ENCODE data around the gene CKLF.
"Not testable (repeated sequence)": the region's sequence is repeated elsewhere in the genome, so short reads cannot be mapped to it uniquely, and the experiment has no call there.

Gene CKLF

DNA sequence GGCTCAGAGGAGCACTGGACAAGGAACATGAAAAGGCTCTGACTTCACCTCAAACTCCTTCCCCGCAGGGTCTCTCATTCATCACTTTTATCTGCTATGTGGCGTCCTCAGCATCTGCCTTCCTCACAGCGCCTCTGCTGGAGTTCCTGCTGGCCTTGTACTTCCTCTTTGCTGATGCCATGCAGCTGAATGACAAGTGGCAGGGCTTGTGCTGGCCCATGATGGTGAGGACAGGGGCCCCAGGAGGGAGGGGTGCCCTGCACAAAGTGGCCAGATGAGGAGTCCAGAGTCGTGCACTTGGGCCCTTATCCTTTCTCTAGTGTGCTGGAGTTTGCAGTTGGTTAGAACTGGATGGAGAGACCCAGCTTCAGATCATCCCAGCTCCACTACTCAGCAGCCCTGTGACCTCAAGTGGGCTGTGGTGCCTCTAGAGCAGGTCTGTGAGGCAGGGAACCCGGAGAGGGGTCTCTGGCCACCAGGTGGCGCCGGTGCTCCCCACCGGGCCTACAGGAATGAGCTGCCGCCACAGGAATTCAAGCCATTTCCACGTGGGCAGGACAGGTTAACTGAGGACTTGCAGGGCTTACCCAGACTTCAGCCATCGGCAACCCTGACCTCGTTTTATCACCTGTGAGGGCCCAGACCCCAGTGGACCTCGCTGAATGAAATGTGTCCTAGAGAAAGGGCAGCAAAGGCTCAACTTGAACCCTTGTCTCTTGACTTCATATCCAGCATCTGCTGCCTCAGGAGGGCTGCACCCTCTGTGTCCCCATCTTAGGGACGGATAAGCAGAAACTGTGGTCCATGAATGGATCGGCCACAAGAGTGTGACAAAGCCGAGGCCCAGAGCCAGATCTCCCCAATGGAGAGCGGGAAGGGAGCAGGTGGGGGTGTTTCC is 56.1 kb downstream of the CKLF start:
- Histone ChIP-seq H3K27me3 (ENCODE audit: insufficient read depth, low read length) (no peaks in the 10 kb centered on the region), H3K36me3 (ENCODE audit: insufficient read depth, low read length) (peaks cover 50% of the 10 kb centered on the region), H3K4me3 (ENCODE audit: low read length) (no peak overlapping the region), H2AFZ (ENCODE audit: low read depth, low read length) (no peak overlapping the region), H3K4me1 (ENCODE audit: insufficient read depth, low read length) (peaks cover 13% of the 10 kb centered on the region), H3K9me3 (ENCODE audit: low read length) (peaks cover 5% of the 10 kb centered on the region)

DNA sequence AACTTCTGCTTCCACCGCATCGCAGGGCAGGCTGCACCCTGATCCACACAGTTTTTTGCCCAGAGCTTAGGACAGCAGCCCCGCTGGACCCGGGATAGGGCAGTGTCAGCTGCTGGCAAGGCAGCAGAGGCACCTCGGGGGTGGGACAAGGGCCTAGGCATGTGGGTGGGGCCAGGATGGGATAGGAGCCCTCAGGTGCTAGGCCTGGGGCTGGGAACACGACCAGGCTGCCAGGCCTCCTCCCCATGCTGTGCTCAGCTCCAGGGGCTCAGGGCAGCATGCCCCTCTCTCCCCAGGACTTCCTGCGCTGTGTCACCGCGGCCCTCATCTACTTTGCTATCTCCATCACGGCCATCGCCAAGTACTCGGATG is 56.7 kb downstream of the CKLF start:
- Histone ChIP-seq H3K4me1 (ENCODE audit: insufficient read depth, low read length) (peaks cover 11% of the 10 kb centered on the region), H3K4me3 (ENCODE audit: low read length) (no peak overlapping the region), H3K36me3 (ENCODE audit: insufficient read depth, low read length) (peaks cover 55% of the 10 kb centered on the region), H3K9me3 (ENCODE audit: low read length) (peaks cover 5% of the 10 kb centered on the region), H3K27me3 (ENCODE audit: insufficient read depth, low read length) (no peaks in the 10 kb centered on the region), H2AFZ (ENCODE audit: low read depth, low read length) (no peak overlapping the region)

DNA sequence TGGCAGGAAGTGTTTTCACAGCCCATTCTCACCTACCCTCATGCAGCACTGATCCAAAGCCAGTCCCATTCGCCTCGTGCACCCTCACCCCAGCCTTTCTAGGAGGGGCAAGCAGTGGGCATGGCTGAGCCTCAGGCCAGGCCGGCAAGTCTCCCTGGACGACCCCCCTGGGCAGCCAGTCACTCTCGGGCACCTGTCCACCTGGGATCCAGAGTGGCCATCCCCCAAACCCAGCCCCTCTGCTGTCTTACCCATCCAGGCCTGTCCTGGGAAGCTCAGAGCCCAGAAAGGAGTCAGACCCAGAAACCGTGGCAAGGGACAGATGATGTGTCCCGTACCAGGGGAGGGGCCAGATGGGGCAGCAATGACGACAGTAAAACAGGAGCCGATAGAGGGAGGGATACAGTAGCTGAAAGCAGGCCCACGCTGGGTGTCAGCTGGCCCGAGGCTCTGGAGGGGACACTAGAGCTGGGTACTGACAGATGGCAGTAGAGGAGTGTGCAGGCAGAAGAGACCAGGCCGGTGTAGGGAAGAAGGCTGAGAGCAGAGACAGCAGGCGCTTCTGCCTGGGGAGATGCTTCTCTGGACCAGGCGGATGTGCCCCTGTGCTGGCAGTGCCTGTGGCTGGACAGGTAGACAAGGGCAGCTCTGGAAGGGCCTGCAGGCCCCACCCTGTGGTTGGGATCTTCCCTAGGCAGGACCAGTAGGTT is 57.9 kb downstream of the CKLF start:
- Histone ChIP-seq H3K9me3 (ENCODE audit: low read length) (peaks cover 5% of the 10 kb centered on the region), H3K4me1 (ENCODE audit: insufficient read depth, low read length) (peaks cover 11% of the 10 kb centered on the region), H3K36me3 (ENCODE audit: insufficient read depth, low read length) (peaks cover 65% of the 10 kb centered on the region), H3K27me3 (ENCODE audit: insufficient read depth, low read length) (no peaks in the 10 kb centered on the region), H2AFZ (ENCODE audit: low read depth, low read length) (no peak overlapping the region), H3K4me3 (ENCODE audit: low read length) (no peak overlapping the region)

DNA sequence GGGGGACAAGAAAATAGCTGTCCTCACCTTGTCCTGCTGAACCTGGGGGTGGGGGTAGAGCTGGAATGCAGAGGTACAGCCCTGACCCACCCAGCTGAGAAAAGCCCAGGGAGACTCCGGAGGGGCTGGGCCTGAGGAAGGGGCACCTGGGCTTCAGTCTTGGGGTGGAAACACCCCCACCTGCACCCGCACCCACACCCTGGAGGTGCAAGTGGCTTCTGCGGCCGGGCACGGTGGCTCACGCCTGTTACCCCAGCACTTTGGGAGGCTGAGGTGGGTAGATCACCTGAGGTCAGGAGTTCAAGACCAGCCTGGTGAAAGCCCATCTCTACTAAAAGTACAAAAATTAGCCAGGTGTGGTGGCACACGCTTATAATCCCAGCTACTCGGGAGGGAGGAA is 59.5 kb downstream of the CKLF start:
- H3K4me3 ChIP-seq (ENCODE audit: low read length); H3K4me1 ChIP-seq (ENCODE audit: insufficient read depth, low read length); H3K9me3 ChIP-seq (ENCODE audit: low read length); H2AFZ ChIP-seq (ENCODE audit: low read depth, low read length); H3K27me3 ChIP-seq (ENCODE audit: insufficient read depth, low read length): not testable (repeated sequence)
- H3K36me3 ChIP-seq (ENCODE audit: insufficient read depth, low read length), result peaks cover 65% of the 10 kb centered on the region

DNA sequence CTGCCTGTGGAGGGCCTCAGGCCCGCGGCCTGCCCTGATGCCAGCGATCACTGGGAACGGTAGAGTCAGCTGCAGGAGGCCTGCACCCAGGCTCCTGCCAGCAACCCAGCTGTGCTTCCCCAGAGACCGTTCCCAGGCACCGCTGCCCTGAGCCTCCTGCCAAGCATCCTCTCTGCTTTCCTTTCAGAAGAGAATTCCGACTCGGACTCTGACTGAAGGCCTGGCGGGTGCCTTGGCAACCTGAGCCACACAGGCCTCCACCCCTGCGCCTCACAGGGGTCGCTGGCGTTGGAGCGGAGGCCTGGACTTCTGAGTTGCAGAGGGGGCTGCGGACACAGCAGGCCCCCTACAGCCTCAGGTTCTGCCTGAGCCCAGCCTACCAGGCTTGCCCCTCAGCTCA is 60.0 kb downstream of the CKLF start:
- H3K36me3 ChIP-seq (ENCODE audit: insufficient read depth, low read length), result peaks cover 63% of the 10 kb centered on the region
- no peak overlapping the region for H3K4me3 ChIP-seq (ENCODE audit: low read length)
- H3K9me3 ChIP-seq (ENCODE audit: low read length), result peaks cover 5% of the 10 kb centered on the region
- no peak overlapping the region for H2AFZ ChIP-seq (ENCODE audit: low read depth, low read length)
- peaks cover 4% of the 10 kb centered on the region for H3K4me1 ChIP-seq (ENCODE audit: insufficient read depth, low read length)
- no peaks in the 10 kb centered on the region for H3K27me3 ChIP-seq (ENCODE audit: insufficient read depth, low read length)

DNA sequence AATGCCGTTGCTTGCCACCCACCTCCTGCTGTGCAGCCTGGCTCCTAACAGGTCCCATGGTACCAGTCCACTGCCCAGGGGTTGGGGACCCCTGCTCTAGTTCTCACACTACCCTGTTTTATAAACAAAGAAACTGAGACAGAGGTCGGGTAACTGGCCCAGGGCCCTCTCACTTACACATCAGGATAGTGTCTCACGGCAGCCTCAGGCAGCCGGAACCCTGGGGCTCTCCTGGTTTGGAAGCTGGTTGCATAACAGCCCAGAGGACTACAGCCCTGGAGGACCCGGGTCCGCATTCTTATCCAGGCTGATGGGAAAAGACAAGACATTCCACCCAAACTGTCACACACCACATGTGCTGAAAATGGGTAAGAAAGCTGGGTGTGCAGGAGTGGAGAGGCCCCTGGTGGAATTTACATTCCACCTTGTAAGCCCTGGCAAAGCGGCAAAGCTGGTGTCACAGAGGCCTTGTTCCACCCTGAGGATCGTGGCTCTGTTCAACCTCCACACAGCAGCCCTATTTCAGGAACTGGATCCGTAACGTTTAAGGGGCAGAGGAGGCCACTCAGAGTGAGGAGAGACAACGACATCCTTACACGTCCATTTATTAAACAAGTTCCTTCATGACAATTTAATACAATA is 61.9 kb downstream of the CKLF start:
- Histone ChIP-seq H3K9me3 (ENCODE audit: low read length) (peaks cover 5% of the 10 kb centered on the region), H3K4me3 (ENCODE audit: low read length) (no peak overlapping the region), H3K27me3 (ENCODE audit: insufficient read depth, low read length) (no peaks in the 10 kb centered on the region), H2AFZ (ENCODE audit: low read depth, low read length) (no peak overlapping the region), H3K4me1 (ENCODE audit: insufficient read depth, low read length) (no peaks in the 10 kb centered on the region), H3K36me3 (ENCODE audit: insufficient read depth, low read length) (peaks cover 61% of the 10 kb centered on the region)
